Left ventricle myocardium superior (tissue), 1 donor: ENCODE measurements around the gene ABHD11. TPM values are rescaled to one million over a fixed set of nuclear protein-coding genes. Genes with fewer than 3 reads are reported as not detected.
"Not testable (repeated sequence)": the region's sequence is repeated elsewhere in the genome, so short reads cannot be mapped to it uniquely, and the experiment has no call there.

Experiments
- ATAC-seq: fragments of 200-7000 bp; cut with Tn5 transposase; one replicate; pipeline ENCODE4 v1.9.1; 2020; ENCODE audit warnings: mild to moderate bottlenecking, moderate library complexity
- DNase-seq: peaks from one replicate; pipeline ENCODE4 v3.0.0-alpha.2; 2020
- intact Hi-C: fragments of 100-400 bp; cut with micrococcal nuclease; formaldehyde crosslinking; loops from one replicate; pipeline ENCODE4 v1.11.0; 2022
- long read RNA-seq: library from polyadenylated mRNA; unstranded; transcript quantifications from one replicate; pipeline ENCODE4 v2.0.0, GENCODE V29; 2021
- total RNA-seq: library from RNA; stranded (reverse); fragmentation: NEBNext Ultra II Directional; extraction: Animal tissue kit (Norgen Biotek cat#: 25700); gene quantifications from one replicate; pipeline ENCODE4 v1.2.1, GENCODE V29; 2021
- donor health status: DM: no; HTN: yes; CAD: no; lungs with severe emphysema.

ABHD11 gene, protein sequence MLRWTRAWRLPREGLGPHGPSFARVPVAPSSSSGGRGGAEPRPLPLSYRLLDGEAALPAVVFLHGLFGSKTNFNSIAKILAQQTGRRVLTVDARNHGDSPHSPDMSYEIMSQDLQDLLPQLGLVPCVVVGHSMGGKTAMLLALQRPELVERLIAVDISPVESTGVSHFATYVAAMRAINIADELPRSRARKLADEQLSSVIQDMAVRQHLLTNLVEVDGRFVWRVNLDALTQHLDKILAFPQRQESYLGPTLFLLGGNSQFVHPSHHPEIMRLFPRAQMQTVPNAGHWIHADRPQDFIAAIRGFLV
- 24.0 TPM for total RNA-seq
- long read RNA-seq, transcript ABHD11-203 (5 exons, 812 nt): minor isoform, 10 of 66 reads
- long read RNA-seq, transcript ABHD11-201 (6 exons, 1,483 nt): major isoform, 39 of 66 reads
- long read RNA-seq, partial matches to known transcripts: 6 of 66 reads
- long read RNA-seq, other reads (novel, unspliced or antisense): 9 of 66 reads

DNA sequence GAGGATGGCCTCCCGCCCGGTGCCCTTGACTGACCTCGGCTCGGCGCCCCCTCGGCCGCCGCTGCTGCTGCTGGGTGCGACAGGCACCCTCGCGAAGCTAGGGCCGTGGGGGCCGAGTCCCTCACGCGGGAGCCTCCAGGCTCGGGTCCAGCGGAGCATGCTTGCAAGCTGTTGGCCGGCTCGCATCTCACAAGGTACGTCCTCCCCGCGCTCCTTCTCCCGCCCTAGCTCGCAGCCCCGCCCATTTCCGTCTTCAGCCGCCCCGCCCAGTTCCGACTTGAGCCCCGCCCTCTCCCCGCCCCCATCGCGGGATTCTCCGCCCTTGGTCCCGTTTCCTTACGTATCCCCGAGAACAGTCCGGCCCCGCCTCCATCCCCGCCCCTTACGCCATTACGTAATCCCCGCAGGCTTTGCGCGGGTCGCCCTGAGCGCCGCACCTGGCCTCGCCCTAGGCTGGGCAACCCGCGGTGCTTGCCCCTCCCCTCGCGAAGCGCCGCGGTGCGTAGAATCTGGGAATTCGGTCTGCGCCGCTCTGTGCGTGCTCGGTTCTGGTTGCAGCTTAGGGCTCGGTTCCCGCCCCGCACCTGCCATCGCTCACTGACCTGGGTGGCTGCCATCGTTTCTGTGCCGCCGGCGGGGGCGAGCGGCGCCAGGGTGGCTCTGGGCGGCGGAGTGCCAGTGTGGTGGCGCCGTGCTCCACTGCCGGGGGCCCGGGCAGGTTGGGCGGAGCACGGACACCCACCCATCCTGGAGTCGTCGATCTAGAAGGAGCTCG, at the start of gene ABHD11:
ABHD11 (minus strand) TSS at position 191 of the 775 bp plus-strand sequence; CDS start at position 159, 32 bp downstream.
- ATAC-seq: peak; percentile 90
- intact Hi-C loops: no loop called here

DNA sequence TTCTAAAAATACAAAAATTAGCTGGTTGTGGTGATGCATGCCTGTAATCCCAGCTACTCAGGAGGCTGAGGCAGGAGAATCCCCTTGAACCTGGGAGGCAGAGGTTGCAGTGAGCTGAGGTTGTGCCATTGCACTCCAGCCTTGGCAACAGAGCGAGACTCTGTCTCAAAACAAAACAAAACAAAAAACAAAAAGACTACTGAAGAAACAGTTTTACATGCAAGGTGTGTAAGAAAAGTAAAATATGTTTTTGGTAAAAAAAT, 49.1 kb upstream of the ABHD11 start:
- ATAC-seq, DNase-seq, intact Hi-C loops: not testable (repeated sequence)

More for the DNA sequence above, at the start of gene ABHD11:
- peak; percentile 98 for DNase-seq

DNA sequence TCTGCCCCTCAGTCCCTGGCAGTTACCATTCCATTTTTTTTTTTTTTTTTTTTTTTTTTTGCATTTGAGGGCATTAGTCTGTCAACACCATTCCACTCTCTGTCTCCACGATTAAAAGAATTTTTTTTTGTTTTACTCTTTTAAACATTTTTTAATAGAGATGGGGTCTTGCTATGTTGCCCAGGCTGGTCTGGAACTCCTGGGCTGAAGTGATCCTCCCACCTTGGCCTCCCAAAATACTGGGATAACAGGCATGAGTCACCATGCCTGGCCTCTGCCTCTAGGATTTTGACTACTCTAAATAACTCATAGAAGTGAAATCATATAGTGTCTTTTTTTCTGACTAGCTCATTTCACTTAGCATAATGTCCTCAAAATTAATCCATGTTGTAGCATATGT, 48.0 kb upstream of the ABHD11 start:
- DNase-seq (no peak), ATAC-seq (no peak)
- intact Hi-C loops: no loop called here

- DNase-seq (no peak), ATAC-seq (no peak)
- intact Hi-C loops: no loop called here
These were observed 40.9 kb upstream of the ABHD11 start for GRCh38 chr7:73779517-73779916.

GRCh38 chr7:73778801-73779389, 40.3 kb upstream of the ABHD11 start:
- intact Hi-C loops: no loop called here
- no peak for DNase-seq
- no peak for ATAC-seq

- no peak for ATAC-seq
- intact Hi-C loops: no loop called here
- DNase-seq: no peak
These were observed 36.3 kb upstream of the ABHD11 start for GRCh38 chr7:73774923-73775322.

- ATAC-seq: no peak
- no peak for DNase-seq
- intact Hi-C loops: no loop called here
These were observed 35.3 kb upstream of the ABHD11 start for GRCh38 chr7:73773700-73774517.

DNA sequence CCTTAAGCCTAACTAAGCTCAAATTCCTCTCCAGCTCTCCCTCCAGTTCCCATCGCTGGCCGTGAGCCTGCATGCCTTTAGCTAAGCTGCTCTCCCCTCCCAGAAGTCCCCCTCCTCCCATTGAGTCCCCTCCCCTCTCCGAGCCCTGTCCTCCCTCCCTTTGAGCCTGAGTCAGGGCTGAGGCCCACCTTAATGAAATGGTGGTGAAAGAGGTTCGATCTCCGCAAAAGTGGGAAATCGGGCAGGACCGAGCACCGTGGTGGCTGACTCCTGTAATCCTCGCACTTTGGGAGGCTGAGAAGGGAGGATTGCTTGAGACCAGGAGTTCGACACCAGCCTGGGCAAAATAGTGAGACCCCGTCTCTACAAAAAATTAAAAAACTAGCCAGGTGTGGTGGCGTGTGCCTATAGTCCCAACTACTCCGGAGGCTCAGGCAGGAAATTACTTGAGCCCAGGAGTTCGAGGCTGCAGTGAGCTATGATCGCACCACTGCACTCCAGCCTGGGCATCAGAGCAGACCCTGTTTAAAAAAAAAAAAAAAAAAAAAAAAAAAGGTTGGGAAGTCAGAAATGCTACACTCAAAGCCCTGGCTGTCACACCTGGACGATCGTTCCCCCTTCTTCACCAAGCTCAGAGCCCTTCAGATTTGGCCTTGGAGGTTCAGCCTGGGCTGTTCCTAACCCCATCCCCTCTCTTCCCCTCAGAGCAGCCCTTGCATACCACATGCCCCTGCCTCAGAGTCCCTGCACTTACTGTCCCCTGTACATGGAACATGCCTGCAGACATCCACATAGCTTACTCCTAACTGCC, 32.5 kb upstream of the ABHD11 start:
- ATAC-seq: no peak
- DNase-seq: no peak
- intact Hi-C loops: no loop called here

DNA sequence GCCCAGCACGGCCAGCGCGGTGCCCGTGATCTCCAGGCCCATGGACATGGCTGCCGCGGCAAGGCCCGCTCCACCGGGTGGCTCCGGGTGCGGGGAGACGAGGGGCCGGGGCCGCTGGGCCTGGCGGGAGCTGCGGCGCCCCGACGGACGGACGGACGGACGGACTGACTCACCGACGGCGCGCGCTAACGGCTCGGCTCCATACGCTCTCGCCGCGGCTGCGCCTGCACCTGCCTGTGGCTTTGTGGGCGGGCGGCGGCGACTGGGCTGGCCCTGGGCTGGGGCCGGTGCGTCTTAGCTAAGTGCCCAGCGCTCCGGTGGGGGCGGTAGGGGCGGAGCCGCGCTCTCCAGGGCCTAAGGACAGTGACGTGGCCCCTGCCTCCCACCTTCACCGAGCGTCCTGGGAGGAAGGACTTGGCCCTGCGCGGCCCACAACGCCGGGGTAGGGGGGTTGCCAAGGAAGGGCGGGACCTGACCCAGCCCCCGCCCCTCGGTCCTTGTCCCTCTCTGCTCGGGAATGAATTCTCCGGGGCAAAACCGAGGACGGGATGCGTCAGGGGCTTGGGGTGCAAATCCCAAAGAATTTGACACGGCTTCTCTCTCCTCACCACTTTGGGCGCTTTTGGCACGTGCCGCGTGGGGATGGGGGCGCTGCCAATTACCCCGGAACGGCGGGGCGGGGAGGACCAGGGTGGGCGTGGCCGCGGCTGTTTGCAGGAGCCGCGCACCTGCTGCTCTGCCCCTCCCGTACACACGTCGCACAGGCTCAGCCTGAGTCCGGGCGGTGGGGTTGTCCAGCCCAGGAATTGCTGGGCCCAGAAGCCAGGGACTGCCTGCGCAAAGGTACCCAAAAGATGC, 31.6 kb upstream of the ABHD11 start, which contains the start of gene CLDN3:
CLDN3 (minus strand) TSS at position 269 of the 858 bp plus-strand sequence; CDS start at position 48, 221 bp downstream.
- DNase-seq (no peak), ATAC-seq (peak; percentile 60)
- intact Hi-C loops: no loop called here

- DNase-seq (no peak), ATAC-seq (no peak)
- intact Hi-C loops: no loop called here
These were observed 30.9 kb upstream of the ABHD11 start for GRCh38 chr7:73769481-73770001.

DNA sequence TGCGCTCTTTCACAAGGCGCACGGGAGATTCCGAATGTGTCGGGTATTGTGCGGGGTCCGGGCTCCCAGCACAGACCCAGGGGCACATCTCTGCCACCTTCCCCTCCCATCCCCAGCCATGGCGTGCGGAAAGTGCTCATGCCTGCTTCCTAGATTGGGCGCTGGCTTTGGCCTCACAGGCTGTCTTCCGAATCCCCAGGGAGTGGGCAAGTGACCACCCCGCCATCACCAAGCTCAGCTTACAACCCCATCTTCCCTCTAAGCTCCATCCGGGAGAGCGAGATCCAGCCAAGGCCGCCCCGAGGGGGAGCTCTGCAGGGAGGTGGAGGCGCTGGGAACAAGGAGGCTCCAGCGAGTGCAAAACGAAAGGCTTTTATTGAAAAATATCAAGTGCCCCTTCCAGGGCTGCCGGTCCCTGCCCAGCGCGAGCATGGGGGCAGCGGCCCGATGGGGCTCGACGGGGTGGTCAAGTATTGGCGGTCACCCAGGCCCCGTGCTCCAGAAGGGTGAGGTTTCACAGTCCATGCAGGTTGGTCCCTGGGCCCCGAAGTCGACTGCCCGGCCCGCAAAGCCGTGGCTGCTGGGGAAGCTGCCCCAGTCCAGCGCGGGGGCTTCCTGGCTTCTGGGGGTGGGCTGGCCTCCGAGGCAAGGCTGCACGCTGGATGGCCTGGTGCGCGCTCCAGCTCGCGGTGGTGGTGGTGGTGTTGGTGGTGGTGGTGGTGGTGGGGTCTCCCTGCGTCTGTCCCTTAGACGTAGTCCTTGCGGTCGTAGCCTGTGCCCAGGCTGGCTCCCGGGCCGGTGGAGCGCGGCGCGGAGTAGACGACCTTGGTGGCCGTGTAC, 30.3 kb upstream of the ABHD11 start:
- intact Hi-C loops: no loop called here
- DNase-seq: no peak
- no peak for ATAC-seq

- ATAC-seq: no peak
- DNase-seq: no peak
- intact Hi-C loops: no loop called here
These were observed 28.1 kb upstream of the ABHD11 start for GRCh38 chr7:73766556-73767229.

- no peak for ATAC-seq
- intact Hi-C loops: no loop called here
- DNase-seq: no peak
These were observed 24.0 kb upstream of the ABHD11 start for GRCh38 chr7:73762659-73762999.

DNA sequence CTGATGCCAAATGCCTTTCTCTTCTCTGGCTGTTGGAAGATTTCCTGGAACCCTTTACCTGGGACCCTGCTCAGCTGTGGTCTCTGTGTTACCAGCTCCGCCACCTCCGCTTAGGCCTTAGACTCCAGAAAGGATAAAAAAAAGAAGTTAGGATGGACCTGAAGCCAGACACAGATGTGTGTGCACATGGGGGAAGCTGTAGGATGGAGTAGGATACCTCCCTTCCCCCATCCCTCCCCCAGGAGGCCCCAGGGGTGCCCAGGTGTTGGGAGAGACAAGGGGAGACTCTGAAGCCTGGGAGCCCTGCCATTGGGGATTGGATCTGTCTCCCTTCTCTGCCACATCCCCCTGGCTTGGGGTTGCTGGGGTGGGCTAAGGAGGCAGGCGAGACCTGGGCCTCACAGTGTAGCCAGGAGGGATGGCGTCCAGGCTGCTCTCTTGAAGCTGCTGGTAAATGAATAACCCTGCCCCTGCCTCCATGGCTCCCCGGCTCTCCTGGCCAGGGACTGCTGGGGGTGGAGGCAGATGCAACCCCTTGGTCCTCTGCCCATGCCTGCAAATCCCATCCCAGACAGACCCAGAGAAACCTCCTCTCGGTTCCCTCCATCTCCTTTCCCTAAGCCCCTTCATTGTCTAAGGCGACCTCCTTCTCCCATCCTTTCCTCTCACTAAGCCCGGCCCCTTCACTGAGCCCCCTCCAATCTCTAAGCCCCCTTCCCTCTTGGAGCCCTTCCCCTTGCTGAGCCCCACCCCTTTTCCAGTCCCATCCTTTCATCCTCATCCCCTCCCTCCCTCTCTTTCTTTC, 23.5 kb upstream of the ABHD11 start:
- intact Hi-C loops: no loop called here
- DNase-seq (no peak), ATAC-seq (no peak)

- intact Hi-C loops: no loop called here
- DNase-seq (no peak), ATAC-seq (no peak)
These were observed 20.1 kb upstream of the ABHD11 start for GRCh38 chr7:73758581-73759138.
